ENCODE results near the gene KCNH2. TPM values are rescaled to one million over a fixed set of nuclear protein-coding genes. Genes with fewer than 3 reads are reported as not detected.

KCNH2 gene
- total RNA-seq, 1 experiment from 2014 or later: 1.5 TPM

DNA sequence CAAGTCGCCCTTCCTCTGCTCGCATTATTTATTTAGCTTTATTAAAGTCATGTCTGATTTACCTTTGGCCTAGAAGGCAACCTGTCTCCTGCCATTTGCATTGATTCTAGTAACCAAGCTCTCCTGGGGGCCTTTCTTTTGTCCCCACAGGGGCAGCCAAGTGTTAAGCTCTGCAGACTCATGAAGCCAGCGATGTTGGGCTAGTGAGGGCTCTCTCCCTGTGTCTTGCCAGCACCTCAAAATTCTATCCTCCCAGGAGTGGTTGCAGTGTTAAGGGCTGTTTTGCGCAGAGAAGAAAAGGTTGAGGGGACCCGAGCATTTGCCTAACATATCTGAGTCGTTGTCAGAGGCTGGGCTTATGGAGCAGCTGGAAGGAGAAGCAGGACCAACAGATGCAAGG is 63.9 kb downstream of the KCNH2 start:
- no peaks in the 10 kb centered on the region for H3K36me3 ChIP-seq (ENCODE audit: insufficient read depth, low read length, poor library complexity, severe bottlenecking)
- CTCF ChIA-PET: no interaction called here
- H3K4me3 ChIP-seq (ENCODE audit: low read depth, low read length, poor library complexity, severe bottlenecking): no peak overlapping the region
- TF ChIP-seq, protein P1, sequence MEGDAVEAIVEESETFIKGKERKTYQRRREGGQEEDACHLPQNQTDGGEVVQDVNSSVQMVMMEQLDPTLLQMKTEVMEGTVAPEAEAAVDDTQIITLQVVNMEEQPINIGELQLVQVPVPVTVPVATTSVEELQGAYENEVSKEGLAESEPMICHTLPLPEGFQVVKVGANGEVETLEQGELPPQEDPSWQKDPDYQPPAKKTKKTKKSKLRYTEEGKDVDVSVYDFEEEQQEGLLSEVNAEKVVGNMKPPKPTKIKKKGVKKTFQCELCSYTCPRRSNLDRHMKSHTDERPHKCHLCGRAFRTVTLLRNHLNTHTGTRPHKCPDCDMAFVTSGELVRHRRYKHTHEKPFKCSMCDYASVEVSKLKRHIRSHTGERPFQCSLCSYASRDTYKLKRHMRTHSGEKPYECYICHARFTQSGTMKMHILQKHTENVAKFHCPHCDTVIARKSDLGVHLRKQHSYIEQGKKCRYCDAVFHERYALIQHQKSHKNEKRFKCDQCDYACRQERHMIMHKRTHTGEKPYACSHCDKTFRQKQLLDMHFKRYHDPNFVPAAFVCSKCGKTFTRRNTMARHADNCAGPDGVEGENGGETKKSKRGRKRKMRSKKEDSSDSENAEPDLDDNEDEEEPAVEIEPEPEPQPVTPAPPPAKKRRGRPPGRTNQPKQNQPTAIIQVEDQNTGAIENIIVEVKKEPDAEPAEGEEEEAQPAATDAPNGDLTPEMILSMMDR (conservative IDR thresholded peaks at IDR 0.05; ENCODE audit: low read depth, low read length): no peak
- TF ChIP-seq EZH2 (IDR thresholded peaks at IDR 0.05; ENCODE audit: borderline replicate concordance, low read depth, low read length, poor library complexity, severe bottlenecking): no peak
- peaks cover 12% of the 10 kb centered on the region for H3K27me3 ChIP-seq (replicated peaks; ENCODE audit: insufficient read depth, low read depth, low read length, poor library complexity)
- H3K4me1 ChIP-seq (ENCODE audit: insufficient read depth, low read length, poor library complexity, severe bottlenecking): no peaks in the 10 kb centered on the region
- no TSS peak for BruUV-seq (replicated peaks)
- intact Hi-C loops (cut with micrococcal nuclease; ENCODE audit: unreplicated experiment): no loop called here
- POLR2A ChIA-PET (ENCODE audit: low non-redundant PET): no interaction called here
- H3K9me3 ChIP-seq (ENCODE audit: low read depth, low read length, poor library complexity, severe bottlenecking): no peaks in the 10 kb centered on the region
- no peak for DNase-seq (ENCODE audit: low spot score)
- no peak overlapping the region for H3K27ac ChIP-seq (ENCODE audit: low read depth, low read length, poor library complexity, severe bottlenecking)

DNA sequence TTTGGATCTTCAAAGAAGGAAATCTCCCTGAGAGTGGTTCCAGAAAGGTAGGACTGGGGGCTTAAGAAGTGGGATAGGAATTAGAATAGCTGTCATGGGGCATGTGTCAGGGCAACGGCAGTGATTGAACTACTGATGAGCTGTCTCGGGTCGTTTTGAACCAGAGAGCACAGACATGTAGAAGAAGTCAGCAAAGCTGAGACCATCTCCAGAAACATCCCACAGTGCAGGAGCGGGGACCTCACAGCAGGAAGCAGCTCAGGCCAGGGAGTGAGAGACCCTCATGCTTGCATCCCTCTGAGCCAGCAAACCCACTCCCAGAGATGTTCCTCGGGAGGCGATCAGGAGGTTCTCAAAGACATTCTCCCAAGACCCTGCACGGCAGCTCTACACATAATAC is 65.7 kb downstream of the KCNH2 start:
- POLR2A ChIA-PET (ENCODE audit: low non-redundant PET): interaction anchor here (0.6 kb wide), 1 partner anchor 125 kb away, joined by 3 read pairs; no protein-coding TSS in a partner anchor
- Histone ChIP-seq H3K27ac (ENCODE audit: low read depth, low read length, poor library complexity, severe bottlenecking) (no peak overlapping the region), H3K9me3 (ENCODE audit: low read depth, low read length, poor library complexity, severe bottlenecking) (no peaks in the 10 kb centered on the region), H3K27me3 (replicated peaks; ENCODE audit: insufficient read depth, low read depth, low read length, poor library complexity) (peaks cover 12% of the 10 kb centered on the region), H3K4me1 (ENCODE audit: insufficient read depth, low read length, poor library complexity, severe bottlenecking) (no peaks in the 10 kb centered on the region), H3K36me3 (ENCODE audit: insufficient read depth, low read length, poor library complexity, severe bottlenecking) (no peaks in the 10 kb centered on the region), H3K4me3 (ENCODE audit: low read depth, low read length, poor library complexity, severe bottlenecking) (no peak overlapping the region)
- BruUV-seq (replicated peaks): no TSS peak
- DNase-seq (ENCODE audit: low spot score): no peak
- TF ChIP-seq, protein P1 (conservative IDR thresholded peaks at IDR 0.05; ENCODE audit: low read depth, low read length): no peak
- no peak for TF ChIP-seq EZH2 (IDR thresholded peaks at IDR 0.05; ENCODE audit: borderline replicate concordance, low read depth, low read length, poor library complexity, severe bottlenecking)
- CTCF ChIA-PET: no interaction called here
- intact Hi-C loops (cut with micrococcal nuclease; ENCODE audit: unreplicated experiment): no loop called here

DNA sequence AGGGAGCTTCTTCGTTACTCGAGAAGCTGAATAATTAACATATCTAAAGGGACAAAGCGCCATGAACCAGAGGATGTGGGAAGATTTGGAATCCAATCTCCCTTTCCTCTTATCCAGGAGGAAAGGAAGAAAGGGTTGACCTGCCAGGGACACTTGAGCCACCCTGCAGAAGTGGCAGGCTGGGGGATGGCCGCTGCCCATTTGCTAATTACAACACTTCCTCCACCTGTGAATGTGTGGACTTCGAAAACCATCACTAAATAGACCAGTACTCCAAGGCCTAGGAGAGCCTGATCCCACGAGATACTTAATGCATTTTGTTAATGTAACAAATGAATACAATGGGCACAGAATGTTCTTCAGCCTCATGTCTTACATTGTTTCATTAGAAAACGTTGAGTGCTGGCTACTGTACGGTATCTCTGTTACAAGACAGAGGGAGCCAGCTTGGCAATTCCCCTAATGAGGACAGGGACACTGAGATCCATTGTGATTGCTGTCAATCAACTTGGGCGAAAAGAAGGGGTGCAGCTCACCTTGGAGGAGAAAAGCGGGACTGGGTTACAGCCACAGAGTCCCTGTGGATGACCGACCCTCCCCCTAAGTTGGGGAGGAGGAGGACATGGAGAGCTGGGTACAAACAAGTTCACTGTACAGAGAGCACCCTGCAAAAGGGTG is 66.4 kb downstream of the KCNH2 start:
- Histone ChIP-seq H3K27ac (ENCODE audit: low read depth, low read length, poor library complexity, severe bottlenecking) (no peak overlapping the region), H3K4me3 (ENCODE audit: low read depth, low read length, poor library complexity, severe bottlenecking) (no peak overlapping the region), H3K36me3 (ENCODE audit: insufficient read depth, low read length, poor library complexity, severe bottlenecking) (no peaks in the 10 kb centered on the region), H3K4me1 (ENCODE audit: insufficient read depth, low read length, poor library complexity, severe bottlenecking) (no peaks in the 10 kb centered on the region), H3K9me3 (ENCODE audit: low read depth, low read length, poor library complexity, severe bottlenecking) (no peaks in the 10 kb centered on the region), H3K27me3 (replicated peaks; ENCODE audit: insufficient read depth, low read depth, low read length, poor library complexity) (peaks cover 16% of the 10 kb centered on the region)
- no peak for DNase-seq (ENCODE audit: low spot score)
- TF ChIP-seq EZH2 (IDR thresholded peaks at IDR 0.05; ENCODE audit: borderline replicate concordance, low read depth, low read length, poor library complexity, severe bottlenecking): no peak
- TF ChIP-seq, protein P1 (conservative IDR thresholded peaks at IDR 0.05; ENCODE audit: low read depth, low read length): no peak
- BruUV-seq (replicated peaks): no TSS peak
- intact Hi-C loops (cut with micrococcal nuclease; ENCODE audit: unreplicated experiment): no loop called here
- ChIA-PET CTCF (interaction anchor here (0.6 kb wide), 1 partner anchor 194 kb away, joined by 4 read pairs; no protein-coding TSS in a partner anchor), POLR2A (ENCODE audit: low non-redundant PET) (no interaction called here)
